Epithelial cell of proximal tubule (primary cell): ENCODE measurements around the gene ROBO2. TPM values are rescaled to one million over a fixed set of nuclear protein-coding genes. Genes with fewer than 3 reads are reported as not detected.

Experiments used
- DNase-seq: peaks from one replicate; pipeline ENCODE4 v3.0.0-alpha.2; 2011; ENCODE audit warnings: low read depth
- H3K4me3 ChIP-seq: 2 replicates; pipeline ENCODE4 v1.5.1; 2011; ENCODE audit warnings: low read depth, mild to moderate bottlenecking, low read length
- total RNA-seq: library from RNA; depleted of rRNA; stranded (reverse); fragments of >200 nt; gene quantifications from 2 replicates; pipeline ENCODE4 v1.2.3, GENCODE V29; 2015
- TF ChIP-seq, protein P1 (sequence below): conservative IDR thresholded peaks from 2 replicates; pipeline ENCODE4 v1.5.1; 2012; ENCODE audit warnings: low read depth, mild to moderate bottlenecking, low read length

ROBO2 gene
- total RNA-seq, 1 donor from 2014 or later = 0.52 TPM

- TF ChIP-seq, protein P1, sequence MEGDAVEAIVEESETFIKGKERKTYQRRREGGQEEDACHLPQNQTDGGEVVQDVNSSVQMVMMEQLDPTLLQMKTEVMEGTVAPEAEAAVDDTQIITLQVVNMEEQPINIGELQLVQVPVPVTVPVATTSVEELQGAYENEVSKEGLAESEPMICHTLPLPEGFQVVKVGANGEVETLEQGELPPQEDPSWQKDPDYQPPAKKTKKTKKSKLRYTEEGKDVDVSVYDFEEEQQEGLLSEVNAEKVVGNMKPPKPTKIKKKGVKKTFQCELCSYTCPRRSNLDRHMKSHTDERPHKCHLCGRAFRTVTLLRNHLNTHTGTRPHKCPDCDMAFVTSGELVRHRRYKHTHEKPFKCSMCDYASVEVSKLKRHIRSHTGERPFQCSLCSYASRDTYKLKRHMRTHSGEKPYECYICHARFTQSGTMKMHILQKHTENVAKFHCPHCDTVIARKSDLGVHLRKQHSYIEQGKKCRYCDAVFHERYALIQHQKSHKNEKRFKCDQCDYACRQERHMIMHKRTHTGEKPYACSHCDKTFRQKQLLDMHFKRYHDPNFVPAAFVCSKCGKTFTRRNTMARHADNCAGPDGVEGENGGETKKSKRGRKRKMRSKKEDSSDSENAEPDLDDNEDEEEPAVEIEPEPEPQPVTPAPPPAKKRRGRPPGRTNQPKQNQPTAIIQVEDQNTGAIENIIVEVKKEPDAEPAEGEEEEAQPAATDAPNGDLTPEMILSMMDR = no peak
- no peak overlapping the region for H3K4me3 ChIP-seq
- no peak for DNase-seq
These were observed 182.8 kb downstream of the ROBO2 start for GRCh38 chr3:77222701-77223100.

- DNase-seq = no peak
- TF ChIP-seq, protein P1 = no peak
These were observed 187.7 kb downstream of the ROBO2 start for GRCh38 chr3:77227567-77227966.

DNA sequence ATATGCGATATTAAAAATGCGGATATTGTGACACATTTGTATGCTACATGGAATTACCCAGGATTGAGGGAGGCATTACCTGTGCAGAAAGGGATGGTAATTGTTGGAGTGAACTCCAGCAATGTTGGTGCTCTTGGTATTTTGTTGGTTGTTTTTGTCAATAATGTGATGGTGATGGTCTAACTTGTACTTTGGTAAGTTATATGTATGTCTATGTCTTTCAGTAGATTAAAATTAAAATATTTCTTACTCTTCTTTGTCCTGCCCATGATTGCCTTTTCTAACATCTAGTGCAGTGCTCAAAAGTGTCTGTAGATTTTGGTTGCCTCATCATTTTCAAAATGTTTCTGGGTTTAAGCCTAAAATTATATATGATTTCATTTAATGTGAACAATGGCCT is 192.7 kb downstream of the ROBO2 start:
- no peak for DNase-seq
- TF ChIP-seq, protein P1 = no peak
- H3K4me3 ChIP-seq = no peak overlapping the region

More at GRCh38 chr3:77227567-77227966, 187.7 kb downstream of the ROBO2 start:
- no peak overlapping the region for H3K4me3 ChIP-seq

DNA sequence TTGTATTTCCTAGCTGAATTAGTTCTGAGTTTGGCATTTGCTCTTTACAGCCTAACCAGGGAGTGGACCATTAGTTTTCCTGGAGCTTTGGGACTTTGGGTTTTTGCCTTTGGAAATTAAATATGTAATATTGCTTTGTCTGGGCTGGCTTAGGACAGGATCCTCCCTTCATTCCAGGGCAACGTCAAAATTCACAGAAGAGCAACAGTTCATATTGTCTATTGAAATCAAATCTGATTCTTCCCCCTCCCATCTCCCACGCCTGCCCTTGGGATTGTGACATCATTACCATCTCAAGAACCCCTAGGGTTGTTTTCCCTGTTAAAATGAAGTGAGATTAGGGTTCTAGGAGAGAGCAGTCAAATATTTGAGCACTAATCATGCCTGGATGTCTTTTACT is 194.1 kb downstream of the ROBO2 start:
- no peak overlapping the region for H3K4me3 ChIP-seq
- DNase-seq = no peak
- TF ChIP-seq, protein P1 = no peak

DNA sequence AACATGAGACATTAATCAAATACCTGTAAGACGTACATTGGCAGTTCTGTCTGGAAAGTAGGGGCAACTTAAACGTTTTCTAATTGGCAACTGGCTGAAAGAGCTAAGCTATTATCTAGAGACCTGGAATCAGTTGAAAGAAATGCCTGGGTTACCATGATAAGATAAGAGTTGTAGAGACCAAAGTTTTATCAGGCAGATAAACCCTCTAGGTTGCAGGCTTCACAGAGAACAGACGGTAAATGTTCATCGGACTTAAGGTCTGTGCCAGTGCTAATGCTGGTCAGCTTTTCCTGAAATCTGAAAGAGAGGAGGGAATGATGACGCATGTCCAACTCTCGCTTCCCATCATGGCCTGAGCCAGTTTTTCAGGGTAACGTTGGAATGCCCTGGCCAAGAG is 196.2 kb downstream of the ROBO2 start:
- TF ChIP-seq, protein P1 = no peak
- no peak overlapping the region for H3K4me3 ChIP-seq
- DNase-seq = no peak

GRCh38 chr3:77240072-77240650 is 200.3 kb downstream of the ROBO2 start:
- DNase-seq = no peak
- H3K4me3 ChIP-seq = no peak overlapping the region
- TF ChIP-seq, protein P1 = no peak

DNA sequence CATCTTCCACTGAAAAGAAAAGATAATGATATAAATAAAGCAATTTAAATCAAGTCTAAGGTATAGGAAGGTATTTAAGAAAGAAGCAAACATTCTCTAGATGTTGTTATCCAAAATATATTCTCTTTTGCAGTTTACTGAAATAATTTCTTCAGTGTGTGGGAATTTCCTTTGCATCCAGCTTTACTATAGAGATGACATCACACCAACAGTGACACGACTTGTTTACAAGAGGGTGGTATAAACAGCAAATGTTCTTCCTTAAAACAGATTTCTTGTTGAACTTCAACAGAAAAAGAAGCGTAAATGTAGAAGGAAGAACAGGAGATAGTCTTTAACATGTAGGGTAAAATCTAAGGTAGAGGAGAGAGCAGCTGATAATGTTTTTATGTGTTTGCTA is 202.5 kb downstream of the ROBO2 start:
- TF ChIP-seq, protein P1 = no peak
- H3K4me3 ChIP-seq = no peak overlapping the region
- no peak for DNase-seq
